KMS-11 (cell line): ENCODE data around the gene MTX1.
"Not testable (repeated sequence)": the region's sequence is repeated elsewhere in the genome, so short reads cannot be mapped to it uniquely, and the experiment has no call there.

Source experiments
- H2AFZ ChIP-seq: fragments of 200-600 bp; sonication (generic); 2 replicates; pipeline ENCODE4 v1.6.1; 2016; ENCODE audit warnings: antibody characterized with exemption, mixed run types, low read depth
- H3K27ac ChIP-seq: fragments of 200-600 bp; sonication (generic); 2 replicates; pipeline ENCODE4 v1.6.1; 2016; ENCODE audit warnings: mild to moderate bottlenecking, mixed run types
- H3K27me3 ChIP-seq: fragments of 200-600 bp; sonication (generic); 2 replicates; pipeline ENCODE4 v1.6.1; 2017; ENCODE audit warnings: mild to moderate bottlenecking, low read depth, mixed run types, moderate library complexity; ENCODE audit not compliant: insufficient read depth
- H3K36me3 ChIP-seq: fragments of 200-600 bp; sonication (generic); 2 replicates; pipeline ENCODE4 v1.6.1; 2017; ENCODE audit warnings: mild to moderate bottlenecking, mixed run types; ENCODE audit not compliant: insufficient read depth
- H3K4me1 ChIP-seq: fragments of 200-600 bp; sonication (generic); 2 replicates; pipeline ENCODE4 v1.6.1; 2016; ENCODE audit warnings: mild to moderate bottlenecking, low read depth, mixed run types; ENCODE audit not compliant: poor library complexity, severe bottlenecking
- H3K4me2 ChIP-seq: fragments of 200-600 bp; sonication (generic); 2 replicates; pipeline ENCODE4 v1.7.0; 2016; ENCODE audit warnings: mild to moderate bottlenecking, mixed run types
- H3K4me3 ChIP-seq: fragments of 200-600 bp; sonication (generic); IDR thresholded peaks from 2 replicates; pipeline ENCODE4 v1.6.1; 2017; ENCODE audit warnings: low read depth, low read length, mixed read lengths; ENCODE audit not compliant: insufficient read depth
- H3K79me2 ChIP-seq: fragments of 200-600 bp; sonication (generic); 2 replicates; pipeline ENCODE4 v1.6.1; 2016; ENCODE audit warnings: low read depth, mixed run types; ENCODE audit not compliant: insufficient read depth
- H3K9ac ChIP-seq: fragments of 200-600 bp; sonication (generic); 2 replicates; pipeline ENCODE4 v1.6.1; 2016; ENCODE audit warnings: mild to moderate bottlenecking, mixed run types
- H4K20me1 ChIP-seq: fragments of 200-600 bp; sonication (generic); 2 replicates; pipeline ENCODE4 v1.6.1; 2016; ENCODE audit warnings: mild to moderate bottlenecking, mixed run types; ENCODE audit not compliant: insufficient read depth
- TF ChIP-seq, protein P1 (sequence below): fragments of 200-600 bp; sonication (generic); conservative IDR thresholded peaks from 2 replicates; pipeline ENCODE4 v1.6.1; 2017; ENCODE audit warnings: low read depth, mild to moderate bottlenecking, antibody characterized with exemption, low read length, moderate library complexity, mixed read lengths

Gene MTX1

DNA sequence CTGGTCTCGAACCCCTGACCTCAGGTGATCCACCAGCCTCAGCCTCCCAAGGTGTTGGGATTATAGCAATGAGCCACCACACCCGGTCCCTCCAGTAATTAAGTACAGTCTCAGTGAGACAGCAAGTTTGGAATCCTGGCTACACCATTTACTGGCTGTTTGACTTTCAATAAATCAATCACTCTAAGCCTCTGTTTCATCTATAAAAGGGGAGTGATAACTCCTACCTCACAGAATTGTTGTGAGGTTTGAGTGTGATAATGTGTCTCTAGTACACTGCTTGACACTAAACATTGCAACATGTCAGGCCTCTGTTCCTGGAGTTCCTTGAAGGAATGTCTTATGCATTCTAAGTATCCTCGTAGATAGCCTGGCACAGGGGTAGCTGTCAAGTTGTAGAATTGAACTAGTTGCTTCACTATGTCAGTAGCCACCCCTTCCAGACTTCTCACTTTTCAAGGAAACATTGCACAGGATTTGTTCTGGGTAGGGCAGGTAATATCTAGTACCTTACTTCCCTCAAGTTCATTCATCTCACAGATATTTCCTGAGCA, 34.4 kb downstream of the MTX1 start:
- H2AFZ ChIP-seq = no peak overlapping the region
- no peak overlapping the region for H3K4me3 ChIP-seq
- H3K27me3 ChIP-seq = no peaks in the 10 kb centered on the region
- no peaks in the 10 kb centered on the region for H4K20me1 ChIP-seq
- H3K9ac ChIP-seq = no peak overlapping the region
- no peak overlapping the region for H3K4me2 ChIP-seq
- no peaks in the 10 kb centered on the region for H3K36me3 ChIP-seq
- no peaks in the 10 kb centered on the region for H3K79me2 ChIP-seq
- H3K27ac ChIP-seq = no peak overlapping the region
- H3K4me1 ChIP-seq = peaks cover 38% of the 10 kb centered on the region
- TF ChIP-seq, protein P1, sequence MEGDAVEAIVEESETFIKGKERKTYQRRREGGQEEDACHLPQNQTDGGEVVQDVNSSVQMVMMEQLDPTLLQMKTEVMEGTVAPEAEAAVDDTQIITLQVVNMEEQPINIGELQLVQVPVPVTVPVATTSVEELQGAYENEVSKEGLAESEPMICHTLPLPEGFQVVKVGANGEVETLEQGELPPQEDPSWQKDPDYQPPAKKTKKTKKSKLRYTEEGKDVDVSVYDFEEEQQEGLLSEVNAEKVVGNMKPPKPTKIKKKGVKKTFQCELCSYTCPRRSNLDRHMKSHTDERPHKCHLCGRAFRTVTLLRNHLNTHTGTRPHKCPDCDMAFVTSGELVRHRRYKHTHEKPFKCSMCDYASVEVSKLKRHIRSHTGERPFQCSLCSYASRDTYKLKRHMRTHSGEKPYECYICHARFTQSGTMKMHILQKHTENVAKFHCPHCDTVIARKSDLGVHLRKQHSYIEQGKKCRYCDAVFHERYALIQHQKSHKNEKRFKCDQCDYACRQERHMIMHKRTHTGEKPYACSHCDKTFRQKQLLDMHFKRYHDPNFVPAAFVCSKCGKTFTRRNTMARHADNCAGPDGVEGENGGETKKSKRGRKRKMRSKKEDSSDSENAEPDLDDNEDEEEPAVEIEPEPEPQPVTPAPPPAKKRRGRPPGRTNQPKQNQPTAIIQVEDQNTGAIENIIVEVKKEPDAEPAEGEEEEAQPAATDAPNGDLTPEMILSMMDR = no peak

DNA sequence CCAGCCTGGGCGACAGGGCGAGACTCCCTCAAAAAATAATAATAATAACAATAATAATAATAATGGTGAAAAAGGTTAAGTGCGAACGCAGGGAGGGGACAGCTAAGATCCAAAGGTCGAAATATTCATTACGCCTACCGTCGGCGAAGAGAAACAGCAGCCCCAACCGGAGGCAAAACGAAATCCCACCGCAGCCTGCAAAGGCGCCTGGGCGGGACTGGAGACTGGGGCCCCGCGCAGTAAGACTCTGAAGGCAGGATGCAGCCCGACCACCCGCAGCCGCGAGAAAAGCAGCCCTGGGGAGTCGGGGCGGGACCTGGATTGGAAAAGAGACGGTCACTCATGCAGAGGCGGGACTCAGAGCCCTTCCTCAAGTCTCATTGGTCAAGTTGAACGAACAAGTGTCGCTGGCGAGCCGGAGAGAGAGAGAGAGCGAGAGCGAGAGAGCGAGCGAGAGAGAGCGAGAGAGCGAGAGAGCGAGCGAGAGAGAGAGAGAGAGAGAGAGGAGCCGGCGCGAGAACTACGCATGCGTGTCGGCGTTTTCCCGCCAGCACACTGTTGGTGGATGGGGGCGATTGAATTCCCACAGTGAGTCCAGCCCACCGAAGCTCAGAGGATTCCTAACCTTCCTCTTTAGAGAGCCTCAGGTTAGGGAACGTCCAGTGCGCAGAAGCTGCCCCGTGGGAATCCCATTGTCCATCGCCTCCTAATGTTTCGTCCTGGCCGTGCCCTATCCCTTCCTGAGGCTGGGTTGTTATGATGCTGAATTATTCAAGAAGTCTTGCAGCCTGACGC, 36.1 kb downstream of the MTX1 start:
- H3K27ac ChIP-seq = peak overlapping the region; percentile 52
- peak overlapping the region; percentile 67 for H3K9ac ChIP-seq
- H3K36me3 ChIP-seq = no peaks in the 10 kb centered on the region
- peak overlapping the region; percentile 84 for H2AFZ ChIP-seq
- TF ChIP-seq, protein P1 = peak; percentile 91
- peak overlapping the region; percentile 77 for H3K4me2 ChIP-seq
- no peaks in the 10 kb centered on the region for H3K79me2 ChIP-seq
- no peaks in the 10 kb centered on the region for H3K27me3 ChIP-seq
- H4K20me1 ChIP-seq = no peaks in the 10 kb centered on the region
- H3K4me3 ChIP-seq = peak overlapping the region; percentile 97
- peaks cover 38% of the 10 kb centered on the region for H3K4me1 ChIP-seq

GRCh38 chr1:155245163-155245524, 36.6 kb downstream of the MTX1 start:
- H2AFZ ChIP-seq = peak overlapping the region; percentile 84
- H3K27me3 ChIP-seq = no peaks in the 10 kb centered on the region
- TF ChIP-seq, protein P1 = no peak
- H3K27ac ChIP-seq = peak overlapping the region; percentile 52
- peak overlapping the region; percentile 97 for H3K4me3 ChIP-seq
- no peaks in the 10 kb centered on the region for H4K20me1 ChIP-seq
- H3K36me3 ChIP-seq = no peaks in the 10 kb centered on the region
- H3K4me2 ChIP-seq = peak overlapping the region; percentile 77
- no peaks in the 10 kb centered on the region for H3K79me2 ChIP-seq
- peak overlapping the region; percentile 67 for H3K9ac ChIP-seq
- peaks cover 38% of the 10 kb centered on the region for H3K4me1 ChIP-seq

DNA sequence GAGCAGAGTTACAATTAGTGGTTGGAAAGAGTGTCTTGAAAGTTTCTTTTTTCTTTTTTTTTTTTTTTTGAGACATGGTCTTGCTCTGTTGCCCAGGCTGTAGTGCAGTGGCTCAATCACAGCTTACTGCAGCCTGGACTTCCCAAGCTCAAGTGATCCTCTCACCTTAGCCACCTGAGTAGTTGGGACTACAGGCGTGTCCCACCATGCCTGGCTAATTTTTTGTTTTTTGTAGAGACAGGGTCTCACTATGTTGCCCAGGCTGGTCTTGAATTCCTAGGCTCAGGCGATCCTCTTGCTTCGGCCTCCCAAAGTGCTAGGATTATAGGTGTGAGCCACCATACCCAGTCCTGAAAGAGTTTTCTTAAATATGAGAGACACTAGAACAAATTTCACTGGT, 38.3 kb downstream of the MTX1 start:
- not testable (repeated sequence) for H3K4me2 ChIP-seq, H2AFZ ChIP-seq, H3K4me3 ChIP-seq, H3K79me2 ChIP-seq, H3K36me3 ChIP-seq, H3K27ac ChIP-seq, H3K27me3 ChIP-seq, H3K9ac ChIP-seq, H4K20me1 ChIP-seq
- H3K4me1 ChIP-seq = peaks cover 35% of the 10 kb centered on the region
